K562 (cell line): ENCODE data around the gene CCDC124. TPM values are rescaled to one million over a fixed set of nuclear protein-coding genes. Genes with fewer than 3 reads are reported as not detected.

Source experiments
- GTF2E2 ChIP-seq: fragments of 200-800 bp; sonication (Bioruptor generic); IDR thresholded peaks from 2 replicates; pipeline ENCODE4 v1.6.1; 2016; ENCODE audit warnings: missing genetic modification characterization, missing compliant biosample characterization
- KDM2B ChIP-seq: fragments of 250-450 bp; sonication (Bioruptor Pico); IDR thresholded peaks from 2 replicates; pipeline ENCODE4 v1.8.0; 2021; ENCODE audit warnings: mild to moderate bottlenecking, moderate library complexity
- MLLT1 ChIP-seq, 2 experiments: fragments of 450-650 bp; IDR thresholded peaks; 2 replicates each; pipeline ENCODE4 v1.6.1; 2016
- NFE2 ChIP-seq: IDR thresholded peaks from 2 replicates; pipeline ENCODE4 v1.6.1; 2014; ENCODE audit warnings: antibody characterized with exemption, low read depth
- POLR2AphosphoS2 ChIP-seq: IDR thresholded peaks from 2 replicates; pipeline ENCODE4 v1.6.1; 2012; ENCODE audit warnings: low read length, improper control_type of control experiment
- POLR2AphosphoS5 ChIP-seq: IDR thresholded peaks from 2 replicates; pipeline ENCODE4 v1.6.1; 2011; ENCODE audit warnings: mild to moderate bottlenecking, low read depth, low read length, moderate library complexity; ENCODE audit not compliant: control insufficient read depth, insufficient read depth
- RBBP5 ChIP-seq: fragments of 200-600 bp; sonication (generic); IDR thresholded peaks from 2 replicates; pipeline ENCODE4 v1.6.1; 2012; ENCODE audit warnings: borderline replicate concordance, mild to moderate bottlenecking, low read length, control low read depth, inconsistent platforms; ENCODE audit not compliant: insufficient read depth, poor library complexity, severe bottlenecking
- RCOR1 ChIP-seq, 2 experiments: IDR thresholded peaks; 2 replicates each; pipeline ENCODE4 v1.6.1; 2012; ENCODE audit warnings: low read depth in 2 of 2, low read length in 2 of 2, borderline replicate concordance in 1 of 2, improper control_type of control experiment in 1 of 2
- SETDB1 ChIP-seq: IDR thresholded peaks from one replicate; pipeline ENCODE4 v1.6.1; 2012; ENCODE audit warnings: low read length, control low read depth, inconsistent platforms
- SIX5 ChIP-seq, 2 experiments: IDR thresholded peaks; 2 replicates each; pipeline ENCODE4 v1.6.1; 2011; ENCODE audit warnings: low read length in 2 of 2, borderline replicate concordance in 1 of 2, low read depth in 1 of 2, mild to moderate bottlenecking in 1 of 2, moderate library complexity in 1 of 2; ENCODE audit not compliant: insufficient read depth in 1 of 2
- U2AF2 ChIP-seq: fragments of 200-400 bp; formaldehyde crosslinking; optimal IDR thresholded peaks from 2 replicates; pipeline ENCODE3; 2017; ENCODE audit warnings: low read depth, mild to moderate bottlenecking, low read length
- ZNF282 ChIP-seq: sonication (generic); formaldehyde crosslinking; IDR thresholded peaks from 2 replicates; pipeline ENCODE4 v1.8.1; 2023; ENCODE audit warnings: missing genetic modification reagents
- ZNF384 ChIP-seq: IDR thresholded peaks from 2 replicates; pipeline ENCODE4 v1.6.1; 2012; ENCODE audit warnings: low read depth, low read length, improper control_type of control experiment
- ZNF41 ChIP-seq: fragments of 250-450 bp; sonication (Bioruptor Pico); conservative IDR thresholded peaks from 2 replicates; pipeline ENCODE4 v1.4.0; 2020; ENCODE audit warnings: mild to moderate bottlenecking
- ZNF589 ChIP-seq: fragments of 200-800 bp; sonication (Bioruptor generic); IDR thresholded peaks from 2 replicates; pipeline ENCODE4 v1.6.1; 2016; ENCODE audit warnings: low read depth, missing genetic modification characterization, missing compliant biosample characterization
- ZNF740 ChIP-seq, 3 experiments: fragments of 200-800 bp in 1 of 3; sonication (Bioruptor generic) in 1 of 3; sonication (generic) in 1 of 3; formaldehyde crosslinking in 1 of 3; IDR thresholded peaks; 2 replicates each; pipeline versions ENCODE4 v1.6.1 to v1.8.0; 2016 to 2022; ENCODE audit warnings: mild to moderate bottlenecking in 2 of 3, missing compliant biosample characterization in 2 of 3, missing genetic modification characterization in 2 of 3, missing genetic modification reagents in 1 of 3
- polyA plus RNA-seq, 8 experiments: library from polyadenylated mRNA; depleted of rRNA in 4 of 8; stranded (reverse) in 5 of 8; unstranded in 3 of 8; fragments of >200 nt; fragmentation: Nextera tagmentation in 2 of 8; fragmentation: Illumina TruSeq in 1 of 8; extraction: Ambion mirVana in 2 of 8; extraction: Trizol in 1 of 8; gene quantifications; 2 replicates each; pipeline versions ENCODE4 v1.2.1 to v1.2.3, GENCODE V29; 2011 to 2014; ENCODE audit warnings: inconsistent platforms in 1 of 8, missing spikeins in 1 of 8
- total RNA-seq, 7 experiments: library from RNA; depleted of rRNA in 6 of 7; stranded (reverse); fragments of >200 nt in 6 of 7; fragmentation: Illumina TruSeq in 2 of 7; extraction: Trizol in 2 of 7; gene quantifications; 2 replicates each; pipeline versions ENCODE4 v1.2.1 to v1.2.3, GENCODE V29; 2011 to 2021; ENCODE audit warnings: low replicate concordance in 1 of 7
- TF ChIP-seq, protein P1 (sequence below): sonication (generic); formaldehyde crosslinking; IDR thresholded peaks from 2 replicates; pipeline ENCODE4 v1.9.0; 2022; ENCODE audit warnings: mild to moderate bottlenecking, missing genetic modification reagents
- TF ChIP-seq, protein P2 (sequence below): fragments of 250-450 bp; sonication (Bioruptor Pico); IDR thresholded peaks from 2 replicates; pipeline ENCODE4 v1.4.0; 2020; ENCODE audit warnings: mild to moderate bottlenecking, moderate library complexity, borderline replicate concordance
- TF ChIP-seq, protein P3 (sequence below): fragments of 450-650 bp; IDR thresholded peaks from 2 replicates; pipeline ENCODE4 v1.6.1; 2016; ENCODE audit warnings: antibody characterized with exemption

The CCDC124 gene
- total and polyA plus RNA-seq, 9 of the 15 experiments (the other 6 are each of a cell fraction or from before 2014, with no cell fraction given) = 5.8 to 234 (median 40.1) TPM

DNA sequence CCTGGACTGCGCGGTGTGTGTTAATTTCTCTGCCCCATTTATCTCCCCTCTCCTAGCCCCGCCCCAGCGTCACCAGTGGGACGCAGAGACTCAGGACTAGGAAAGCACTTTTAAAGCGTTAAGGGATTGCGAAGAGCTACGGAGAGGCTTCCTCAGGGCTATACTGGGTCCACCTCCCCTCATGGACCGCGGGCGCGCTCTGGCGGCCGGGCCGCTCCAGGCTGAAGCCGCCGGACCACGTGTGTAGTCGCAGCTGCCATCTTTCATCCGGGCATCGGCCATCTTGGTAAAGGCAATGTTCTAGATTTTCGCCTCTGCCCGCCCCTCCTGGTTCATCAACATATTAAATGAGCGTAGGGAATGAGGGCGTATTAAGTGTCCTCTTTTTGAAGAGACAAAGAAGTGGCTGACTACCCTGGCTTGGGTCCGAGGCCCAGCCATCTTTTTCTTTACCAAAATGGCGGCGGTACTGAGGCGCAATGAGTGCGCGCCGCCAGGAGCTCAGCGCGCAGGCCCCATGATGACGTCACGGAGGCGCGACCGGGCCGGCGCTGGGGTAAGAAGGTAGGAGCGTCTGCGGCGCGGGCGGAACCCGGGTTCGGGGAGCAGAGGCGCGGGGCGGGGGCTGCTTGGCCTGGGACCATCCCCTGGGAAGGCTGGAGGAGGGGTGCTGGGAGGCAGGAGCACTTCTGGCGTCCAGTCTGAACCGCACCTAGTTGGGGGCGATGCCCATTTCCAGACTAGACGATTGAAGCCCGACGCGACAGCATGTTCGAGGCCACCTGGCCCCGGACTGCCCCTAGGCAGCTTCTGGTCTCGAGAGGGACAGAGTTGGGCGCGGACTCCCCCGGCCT, at the start of gene CCDC124 (continued):
- TF ChIP-seq ZNF384 (peak; percentile 89), RBBP5 (peak; percentile 79), MLLT1 (IDR thresholded peaks at IDR 0.05) (0 out of 4 replicates have a peak, but pooled peaks of 1 of the 2 experiments have one; percentile 25), SIX5 (IDR thresholded peaks at IDR 0.05; ENCODE audit: borderline replicate concordance in 1 of 2, insufficient read depth in 1 of 2, low read depth in 1 of 2, low read length in 2 of 2) (peak; percentile 66 to 69), ZNF282 (no peak), ZNF589 (CRISPR knock-in tag) (peak; percentile 95), POLR2AphosphoS5 (peak; percentile 77), NFE2 (no peak; the same call in 1 of the 2 replicates), ZNF41 (CRISPR knock-in tag) (no peak; the same call in 1 of the 2 replicates), ZNF740 (CRISPR knock-in tag; IDR thresholded peaks at IDR 0.05) (no peak), ZNF740 (tag; IDR thresholded peaks at IDR 0.05) (peak in 1 of 2 experiments; percentile 72; a peak in 2 of 4 replicates), SETDB1 (no peak), GTF2E2 (tag) (no peak), RCOR1 (IDR thresholded peaks at IDR 0.05; ENCODE audit: borderline replicate concordance in 1 of 2, low read depth in 2 of 2, low read length in 2 of 2) (no peak), KDM2B (CRISPR knock-in tag) (peak; percentile 90), POLR2AphosphoS2 (no peak), U2AF2 (no peak)
- TF ChIP-seq, protein P1, sequence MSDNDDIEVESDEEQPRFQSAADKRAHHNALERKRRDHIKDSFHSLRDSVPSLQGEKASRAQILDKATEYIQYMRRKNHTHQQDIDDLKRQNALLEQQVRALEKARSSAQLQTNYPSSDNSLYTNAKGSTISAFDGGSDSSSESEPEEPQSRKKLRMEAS = peak; percentile 98
- TF ChIP-seq, protein P2, sequence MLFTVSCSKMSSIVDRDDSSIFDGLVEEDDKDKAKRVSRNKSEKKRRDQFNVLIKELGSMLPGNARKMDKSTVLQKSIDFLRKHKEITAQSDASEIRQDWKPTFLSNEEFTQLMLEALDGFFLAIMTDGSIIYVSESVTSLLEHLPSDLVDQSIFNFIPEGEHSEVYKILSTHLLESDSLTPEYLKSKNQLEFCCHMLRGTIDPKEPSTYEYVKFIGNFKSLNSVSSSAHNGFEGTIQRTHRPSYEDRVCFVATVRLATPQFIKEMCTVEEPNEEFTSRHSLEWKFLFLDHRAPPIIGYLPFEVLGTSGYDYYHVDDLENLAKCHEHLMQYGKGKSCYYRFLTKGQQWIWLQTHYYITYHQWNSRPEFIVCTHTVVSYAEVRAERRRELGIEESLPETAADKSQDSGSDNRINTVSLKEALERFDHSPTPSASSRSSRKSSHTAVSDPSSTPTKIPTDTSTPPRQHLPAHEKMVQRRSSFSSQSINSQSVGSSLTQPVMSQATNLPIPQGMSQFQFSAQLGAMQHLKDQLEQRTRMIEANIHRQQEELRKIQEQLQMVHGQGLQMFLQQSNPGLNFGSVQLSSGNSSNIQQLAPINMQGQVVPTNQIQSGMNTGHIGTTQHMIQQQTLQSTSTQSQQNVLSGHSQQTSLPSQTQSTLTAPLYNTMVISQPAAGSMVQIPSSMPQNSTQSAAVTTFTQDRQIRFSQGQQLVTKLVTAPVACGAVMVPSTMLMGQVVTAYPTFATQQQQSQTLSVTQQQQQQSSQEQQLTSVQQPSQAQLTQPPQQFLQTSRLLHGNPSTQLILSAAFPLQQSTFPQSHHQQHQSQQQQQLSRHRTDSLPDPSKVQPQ = no peak
- TF ChIP-seq, protein P3, sequence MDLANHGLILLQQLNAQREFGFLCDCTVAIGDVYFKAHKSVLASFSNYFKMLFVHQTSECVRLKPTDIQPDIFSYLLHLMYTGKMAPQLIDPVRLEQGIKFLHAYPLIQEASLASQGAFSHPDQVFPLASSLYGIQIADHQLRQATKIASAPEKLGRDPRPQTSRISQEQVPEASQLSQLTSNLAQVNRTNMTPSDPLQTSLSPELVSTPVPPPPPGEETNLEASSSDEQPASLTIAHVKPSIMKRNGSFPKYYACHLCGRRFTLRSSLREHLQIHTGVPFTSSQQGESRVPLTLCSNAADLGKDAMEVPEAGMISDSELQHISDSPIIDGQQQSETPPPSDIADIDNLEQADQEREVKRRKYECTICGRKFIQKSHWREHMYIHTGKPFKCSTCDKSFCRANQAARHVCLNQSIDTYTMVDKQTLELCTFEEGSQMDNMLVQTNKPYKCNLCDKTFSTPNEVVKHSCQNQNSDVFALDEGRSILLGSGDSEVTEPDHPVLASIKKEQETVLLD = 0 out of 2 replicates have a peak, but pooled peaks have one; percentile 15
